Caco-2 (cell line): ENCODE data around the gene VPS39. TPM values are rescaled to one million over a fixed set of nuclear protein-coding genes. Genes with fewer than 3 reads are reported as not detected.

Source experiments
- BruUV-seq: library from RNA; stranded (reverse); fragments of 400-500 nt; replicated peaks from 2 replicates; lab custom pipeline; 2021; lab: Mats Ljungman, UMichigan
- CTCF ChIA-PET: fragments of 300-600 bp; sonication (Branson Sonifier 250); formaldehyde crosslinking; loops from one replicate; lab custom pipeline; 2022; ENCODE audit warnings: antibody characterized with exemption; lab: Charles Lee
- POLR2A ChIA-PET: fragments of 300-600 bp; sonication (Branson Sonifier 250); formaldehyde crosslinking; loops from one replicate; lab custom pipeline; 2022; ENCODE audit warnings: antibody characterized with exemption; lab: Charles Lee
- DNase-seq, 2 experiments: peaks; one replicate each; pipeline versions ENCODE4 v3.0.0 to v3.0.0-alpha.2; 2020 to 2022
- H3K27me3 ChIP-seq: replicated peaks from 2 replicates; pipeline ENCODE4 v1.6.0; 2011; ENCODE audit warnings: low read length; ENCODE audit not compliant: control insufficient read depth, insufficient read depth
- H3K36me3 ChIP-seq: 2 replicates; pipeline ENCODE4 v1.5.1; 2011; ENCODE audit warnings: low read length; ENCODE audit not compliant: control insufficient read depth, insufficient read depth
- H3K4me1 ChIP-seq: fragments of 250-450 bp; sonication (Bioruptor Pico); 2 replicates; pipeline ENCODE4 v1.5.1; 2020; ENCODE audit warnings: mild to moderate bottlenecking
- H3K4me3 ChIP-seq: 2 replicates; pipeline ENCODE4 v1.5.1; 2011; ENCODE audit warnings: low read depth, mild to moderate bottlenecking, control low read depth, low read length
- H3K9me3 ChIP-seq: fragments of 250-450 bp; sonication (Bioruptor Pico); 2 replicates; pipeline ENCODE4 v1.5.1; 2020; ENCODE audit warnings: mild to moderate bottlenecking, moderate library complexity
- H3K27ac Mint-ChIP-seq: one replicate; pipeline ENCODE4 v1.8.0; 2022; ENCODE audit warnings: mixed read lengths; ENCODE audit not compliant: unreplicated experiment
- H3K27me3 Mint-ChIP-seq: one replicate; pipeline ENCODE4 v1.8.0; 2022; ENCODE audit warnings: mixed read lengths; ENCODE audit not compliant: insufficient read depth, unreplicated experiment
- H3K36me3 Mint-ChIP-seq: one replicate; pipeline ENCODE4 v1.8.0; 2022; ENCODE audit warnings: mild to moderate bottlenecking, mixed read lengths; ENCODE audit not compliant: insufficient read depth, unreplicated experiment
- H3K4me1 Mint-ChIP-seq: one replicate; pipeline ENCODE4 v1.8.0; 2022; ENCODE audit warnings: low read depth, mixed read lengths; ENCODE audit not compliant: unreplicated experiment
- H3K4me3 Mint-ChIP-seq: one replicate; pipeline ENCODE4 v1.8.0; 2022; ENCODE audit warnings: mild to moderate bottlenecking, moderate library complexity, mixed read lengths; ENCODE audit not compliant: unreplicated experiment
- H3K9me3 Mint-ChIP-seq: one replicate; pipeline ENCODE4 v1.8.0; 2022; ENCODE audit warnings: mixed read lengths; ENCODE audit not compliant: unreplicated experiment
- CTCF ChIP-seq, 2 experiments: fragments of 200-600 bp in 1 of 2; IDR thresholded peaks; 1 replicate in 1 of 2; 2 replicates in 1 of 2; pipeline versions ENCODE4 v1.5.1 to v1.8.0; 2011 to 2022; ENCODE audit warnings: antibody characterized with exemption in 1 of 2, control low read depth in 1 of 2, inconsistent platforms in 1 of 2, low read depth in 1 of 2, low read length in 1 of 2, mild to moderate bottlenecking in 1 of 2, moderate library complexity in 1 of 2; ENCODE audit not compliant: insufficient read depth in 1 of 2, severe bottlenecking in 1 of 2, unreplicated experiment in 1 of 2
- intact Hi-C: fragments of 100-400 bp; cut with micrococcal nuclease; formaldehyde crosslinking; loops from one replicate; pipeline ENCODE4 v1.10.0; 2022; ENCODE audit not compliant: unreplicated experiment
- total RNA-seq: library from RNA; stranded (reverse); gene quantifications from 2 replicates; pipeline ENCODE4 v1.2.3, GENCODE V29; 2022

The VPS39 gene
- total RNA-seq, 1 experiment from 2014 or later = 48.4 TPM

- peak overlapping the region; percentile 14 for H3K27ac Mint-ChIP-seq
- intact Hi-C loops = no loop called here
- POLR2A ChIA-PET = no interaction called here
Measured at GRCh38 chr15:42148808-42149492, 59.2 kb downstream of the VPS39 start.

GRCh38 chr15:42147431-42147735, 60.7 kb downstream of the VPS39 start:
- BruUV-seq = no TSS peak
- peaks cover 9% of the 10 kb centered on the region for H3K4me1 ChIP-seq
- TF ChIP-seq CTCF (IDR thresholded peaks at IDR 0.05; ENCODE audit: insufficient read depth in 1 of 2, low read depth in 1 of 2, low read length in 1 of 2, severe bottlenecking in 1 of 2, unreplicated experiment in 1 of 2) = no peak
- POLR2A ChIA-PET = no interaction called here
- Mint-ChIP-seq H3K36me3 (no peaks in the 10 kb centered on the region), H3K27ac (no peak overlapping the region), H3K9me3 (no peaks in the 10 kb centered on the region), H3K27me3 (no peaks in the 10 kb centered on the region), H3K4me3 (no peak overlapping the region), H3K4me1 (peaks cover 11% of the 10 kb centered on the region)
- H3K4me3 ChIP-seq = no peak overlapping the region
- H3K9me3 ChIP-seq = no peaks in the 10 kb centered on the region
- DNase-seq = peak in 1 of 2 experiments; percentile 20
- H3K36me3 ChIP-seq = no peaks in the 10 kb centered on the region
- intact Hi-C loops = no loop called here
- H3K27me3 ChIP-seq = no peaks in the 10 kb centered on the region
- CTCF ChIA-PET = no interaction called here

More at GRCh38 chr15:42148808-42149492, 59.2 kb downstream of the VPS39 start:
- H3K4me1 ChIP-seq = peaks cover 9% of the 10 kb centered on the region
- TF ChIP-seq CTCF (IDR thresholded peaks at IDR 0.05; ENCODE audit: insufficient read depth in 1 of 2, low read depth in 1 of 2, low read length in 1 of 2, severe bottlenecking in 1 of 2, unreplicated experiment in 1 of 2) = no peak
- H3K4me3 Mint-ChIP-seq = no peak overlapping the region
- H3K27me3 ChIP-seq = no peaks in the 10 kb centered on the region
- H3K27me3 Mint-ChIP-seq = no peaks in the 10 kb centered on the region
- no peaks in the 10 kb centered on the region for H3K36me3 ChIP-seq
- DNase-seq = peak in 1 of 2 experiments; percentile 32
- H3K4me1 Mint-ChIP-seq = peaks cover 11% of the 10 kb centered on the region
- no peaks in the 10 kb centered on the region for H3K9me3 Mint-ChIP-seq
- no peaks in the 10 kb centered on the region for H3K36me3 Mint-ChIP-seq
- CTCF ChIA-PET = no interaction called here
- BruUV-seq = no TSS peak
- H3K4me3 ChIP-seq = no peak overlapping the region
- H3K9me3 ChIP-seq = no peaks in the 10 kb centered on the region

GRCh38 chr15:42146551-42147430, 61.3 kb downstream of the VPS39 start:
- Histone ChIP-seq H3K27me3 (no peaks in the 10 kb centered on the region), H3K4me1 (peaks cover 9% of the 10 kb centered on the region), H3K36me3 (no peaks in the 10 kb centered on the region), H3K9me3 (no peaks in the 10 kb centered on the region), H3K4me3 (no peak overlapping the region)
- no peaks in the 10 kb centered on the region for H3K9me3 Mint-ChIP-seq
- no peaks in the 10 kb centered on the region for H3K27me3 Mint-ChIP-seq
- CTCF ChIA-PET = no interaction called here
- no TSS peak for BruUV-seq
- no peak overlapping the region for H3K4me3 Mint-ChIP-seq
- no peak overlapping the region for H3K27ac Mint-ChIP-seq
- peak in 1 of 2 experiments; percentile 25 for DNase-seq
- peaks cover 11% of the 10 kb centered on the region for H3K4me1 Mint-ChIP-seq
- intact Hi-C loops = no loop called here
- H3K36me3 Mint-ChIP-seq = no peaks in the 10 kb centered on the region
- POLR2A ChIA-PET = no interaction called here
- no peak for TF ChIP-seq CTCF (IDR thresholded peaks at IDR 0.05; ENCODE audit: insufficient read depth in 1 of 2, low read depth in 1 of 2, low read length in 1 of 2, severe bottlenecking in 1 of 2, unreplicated experiment in 1 of 2)
